Muscle layer of colon (tissue), 2 donors: ENCODE measurements around the gene TIPIN.

ENCODE experiments used
- H3K27ac ChIP-seq: one replicate; pipeline ENCODE4 v1.7.0; 2013; ENCODE audit warnings: low read depth, mild to moderate bottlenecking, low read length, moderate library complexity
- H3K27me3 ChIP-seq, 2 donors: one replicate each; pipeline ENCODE4 v1.7.0; 2013; ENCODE audit warnings: low read length in 2 of 2, mild to moderate bottlenecking in 2 of 2; ENCODE audit not compliant: insufficient read depth in 2 of 2, control insufficient read depth in 1 of 2
- H3K36me3 ChIP-seq: one replicate; pipeline ENCODE4 v1.7.0; 2013; ENCODE audit warnings: mild to moderate bottlenecking, low read length; ENCODE audit not compliant: insufficient read depth
- H3K4me1 ChIP-seq: one replicate; pipeline ENCODE4 v1.7.0; 2013; ENCODE audit warnings: mild to moderate bottlenecking, low read length; ENCODE audit not compliant: insufficient read depth
- H3K4me3 ChIP-seq, 2 donors: one replicate each; pipeline ENCODE4 v1.7.0; 2013; ENCODE audit warnings: low read length in 2 of 2, low read depth in 1 of 2, mild to moderate bottlenecking in 1 of 2, moderate library complexity in 1 of 2
- H3K9ac ChIP-seq: one replicate; pipeline ENCODE4 v1.7.0; 2013; ENCODE audit warnings: low read length
- H3K9me3 ChIP-seq: one replicate; pipeline ENCODE4 v1.7.0; 2013; ENCODE audit warnings: mild to moderate bottlenecking, low read length
- donor health status: abdominal sarcoma.
- donor health status: Adenocarcinoma of cecum.

Gene TIPIN

GRCh38 chr15:66294157-66294931, 62.1 kb downstream of the TIPIN start:
- no peaks in the 10 kb centered on the region for H3K9me3 ChIP-seq
- H3K27me3 ChIP-seq = no peaks in the 10 kb centered on the region
- peaks cover 8% of the 10 kb centered on the region for H3K36me3 ChIP-seq
- H3K4me3 ChIP-seq = peak overlapping the region; percentile 76 to 85
- H3K4me1 ChIP-seq = peaks cover 23% of the 10 kb centered on the region
- peak overlapping the region; percentile 94 for H3K27ac ChIP-seq
- peak overlapping the region; percentile 85 for H3K9ac ChIP-seq

- peak within 1 kb of the TSS; percentile 94 for H3K27ac ChIP-seq
- H3K27me3 ChIP-seq = no peaks in the 10 kb centered on the region
- peaks cover 23% of the 10 kb centered on the region for H3K4me1 ChIP-seq
- H3K4me3 ChIP-seq = peak within 1 kb of the TSS; percentile 76 to 85
- peak within 1 kb of the TSS; percentile 85 for H3K9ac ChIP-seq
- H3K9me3 ChIP-seq = no peaks in the 10 kb centered on the region
- peaks cover under 1% of the 10 kb centered on the region for H3K36me3 ChIP-seq
Observed at GRCh38 chr15:66293419-66294156, 62.9 kb downstream of the TIPIN start, which contains the start of gene DIS3L. DIS3L (plus strand) TSS chr15:66293568; CDS start chr15:66293597, 29 bp downstream.

- Histone ChIP-seq H3K4me1 (peaks cover 23% of the 10 kb centered on the region), H3K9me3 (no peaks in the 10 kb centered on the region), H3K4me3 (peak overlapping the region; percentile 75 to 76), H3K27ac (peak overlapping the region; percentile 54), H3K27me3 (no peaks in the 10 kb centered on the region), H3K9ac (peak overlapping the region; percentile 24), H3K36me3 (no peaks in the 10 kb centered on the region)
Observed at GRCh38 chr15:66292571-66293418, 63.7 kb downstream of the TIPIN start.

GRCh38 chr15:66291816-66292570, 64.5 kb downstream of the TIPIN start:
- Histone ChIP-seq H3K27ac (peak overlapping the region; percentile 54), H3K4me1 (peaks cover 23% of the 10 kb centered on the region), H3K9me3 (no peaks in the 10 kb centered on the region), H3K4me3 (peak overlapping the region in 1 of 2 donors; percentile 75), H3K27me3 (no peaks in the 10 kb centered on the region), H3K9ac (no peak overlapping the region), H3K36me3 (no peaks in the 10 kb centered on the region)

GRCh38 chr15:66290518-66290917, 66.0 kb downstream of the TIPIN start:
- Histone ChIP-seq H3K36me3 (no peaks in the 10 kb centered on the region), H3K4me3 (no peak overlapping the region), H3K9me3 (no peaks in the 10 kb centered on the region), H3K4me1 (peaks cover 23% of the 10 kb centered on the region), H3K27ac (no peak overlapping the region), H3K27me3 (no peaks in the 10 kb centered on the region), H3K9ac (no peak overlapping the region)

- H3K27me3 ChIP-seq = no peaks in the 10 kb centered on the region
- H3K4me3 ChIP-seq = no peak overlapping the region
- H3K4me1 ChIP-seq = peaks cover 20% of the 10 kb centered on the region
- no peak overlapping the region for H3K9ac ChIP-seq
- H3K36me3 ChIP-seq = no peaks in the 10 kb centered on the region
- H3K9me3 ChIP-seq = no peaks in the 10 kb centered on the region
- no peak overlapping the region for H3K27ac ChIP-seq
Observed at GRCh38 chr15:66290007-66290406, 66.5 kb downstream of the TIPIN start.

GRCh38 chr15:66288551-66289185, 67.8 kb downstream of the TIPIN start:
- Histone ChIP-seq H3K4me1 (peaks cover 11% of the 10 kb centered on the region), H3K9ac (no peak overlapping the region)

GRCh38 chr15:66288093-66288492, 68.4 kb downstream of the TIPIN start:
- Histone ChIP-seq H3K9ac (no peak overlapping the region), H3K9me3 (no peaks in the 10 kb centered on the region), H3K27ac (no peak overlapping the region), H3K36me3 (no peaks in the 10 kb centered on the region), H3K4me1 (peaks cover 11% of the 10 kb centered on the region), H3K27me3 (no peaks in the 10 kb centered on the region), H3K4me3 (no peak overlapping the region)

More at GRCh38 chr15:66288551-66289185, 67.8 kb downstream of the TIPIN start:
- Histone ChIP-seq H3K27me3 (no peaks in the 10 kb centered on the region), H3K9me3 (no peaks in the 10 kb centered on the region), H3K36me3 (no peaks in the 10 kb centered on the region), H3K27ac (no peak overlapping the region), H3K4me3 (no peak overlapping the region)

- Histone ChIP-seq H3K4me1 (peaks cover 9% of the 10 kb centered on the region), H3K27me3 (no peaks in the 10 kb centered on the region), H3K27ac (no peak overlapping the region), H3K36me3 (no peaks in the 10 kb centered on the region), H3K9me3 (no peaks in the 10 kb centered on the region), H3K9ac (no peak overlapping the region), H3K4me3 (no peak overlapping the region)
Observed at GRCh38 chr15:66287461-66288057, 68.9 kb downstream of the TIPIN start.
